Measurements from ENCODE around the gene PTMS. TPM values are rescaled to one million over a fixed set of nuclear protein-coding genes. Genes with fewer than 3 reads are reported as not detected.

PTMS gene
- total and polyA plus RNA-seq, 9 of the 15 experiments (the other 6 are each of a cell fraction or from before 2014, with no cell fraction given): 5.1 to 287 (median 78.5) TPM

- H3K9me3 ChIP-seq (replicated peaks; ENCODE audit: control insufficient read depth, insufficient read depth, low read depth, low read length): no peaks in the 10 kb centered on the region
- peaks cover 6 to 11% of the 10 kb centered on the region in 2 experiments; a peak in 3 of 5 replicates for H3K4me1 ChIP-seq (replicated peaks in 1 of 2; ENCODE audit: control insufficient read depth in 2 of 2, insufficient read depth in 2 of 2, low read length in 2 of 2)
- TF ChIP-seq VEZF1 (CRISPR knock-in tag; IDR thresholded peaks at IDR 0.05): no peak
- TF ChIP-seq SP1 (CRISPR knock-in tag; IDR thresholded peaks at IDR 0.05): no peak
- TF ChIP-seq THAP7 (CRISPR knock-in tag; IDR thresholded peaks at IDR 0.05): no peak
- no peak for TF ChIP-seq WHSC1 (IDR thresholded peaks at IDR 0.05; ENCODE audit: low read length)
- no peak for TF ChIP-seq GABPA (tag; conservative IDR thresholded peaks at IDR 0.05; ENCODE audit: low read depth)
- no peak for TF ChIP-seq NRF1 (conservative IDR thresholded peaks at IDR 0.05 in 1 of 2, IDR thresholded peaks at IDR 0.05 in 1 of 2)
- TF ChIP-seq ZBTB5 (IDR thresholded peaks at IDR 0.05): no peak
- no peak for TF ChIP-seq SRSF9 (IDR thresholded peaks at IDR 0.05; ENCODE audit: borderline replicate concordance, low read depth, low read length)
- TF ChIP-seq ZHX1 (conservative IDR thresholded peaks at IDR 0.05; ENCODE audit: low read length): no peak
- no peak for TF ChIP-seq ATF1 (CRISPR knock-in tag; IDR thresholded peaks at IDR 0.05)
- no peak for TF ChIP-seq ATF1 (tag; IDR thresholded peaks at IDR 0.05)
- TF ChIP-seq ZNF511 (CRISPR knock-in tag; IDR thresholded peaks at IDR 0.05): no peak
- no peak for TF ChIP-seq ZNF165 (CRISPR knock-in tag; IDR thresholded peaks at IDR 0.05; ENCODE audit: borderline replicate concordance)
- no peak for TF ChIP-seq ZFX (CRISPR knock-in tag; IDR thresholded peaks at IDR 0.05)
- TF ChIP-seq ZNF184 (CRISPR knock-in tag; IDR thresholded peaks at IDR 0.05): no peak
- no TSS peak for BruUV-seq (replicated peaks)
- ChIA-PET CTCF (ENCODE audit: low intra/inter-chr PET ratio) (no interaction called here), POLR2A (no interaction called here)
- H3K9me1 ChIP-seq (ENCODE audit: control insufficient read depth, insufficient read depth, low read length): no peaks in the 10 kb centered on the region
- intact Hi-C loops (cut with micrococcal nuclease) (no loop called here), in situ Hi-C loops (cut with MboI) (no loop called here)
- H3K9ac ChIP-seq (ENCODE audit: insufficient read depth in 1 of 2, low read depth in 2 of 2, low read length in 2 of 2): no peak overlapping the region; a peak in 1 of 4 replicates
- no peak overlapping the region for H3K4me3 ChIP-seq
- H3K79me2 ChIP-seq (ENCODE audit: control insufficient read depth, insufficient read depth, low read length): peaks cover 13% of the 10 kb centered on the region
- no peak overlapping the region for H2AFZ ChIP-seq (ENCODE audit: low read depth, low read length)
- H3K4me2 ChIP-seq (ENCODE audit: insufficient read depth, low read length): no peak overlapping the region
- 92% methylated on average over 15 of the region's 18 CpGs for whole genome bisulfite sequencing (ENCODE audit: insufficient coverage, low coverage, missing lambda C conversion rate)
- no peak overlapping the region for H3K27ac ChIP-seq (ENCODE audit: extremely low read depth, low read depth, low read length)
- peaks cover 34% of the 10 kb centered on the region; the same call in 2 of the 3 replicates for H3K36me3 ChIP-seq (ENCODE audit: control insufficient read depth, insufficient read depth, low read length)
- DNase-seq (ENCODE audit: extremely low read depth in 1 of 4, low spot score in 3 of 4) (no peak), ATAC-seq (no peak), FAIRE-seq (no peak)
- no peaks in the 10 kb centered on the region for H4K20me1 ChIP-seq (replicated peaks; ENCODE audit: control insufficient read depth, insufficient read depth, low read length)
- no peaks in the 10 kb centered on the region for H3K27me3 ChIP-seq (ENCODE audit: control insufficient read depth in 2 of 2, insufficient read depth in 2 of 2, low read length in 2 of 2)
Observed at GRCh38 chr12:6729186-6729585, 37.0 kb upstream of the PTMS start.

Measured in K562 (cell line).